Measurements from ENCODE around the gene HCN3.

- no peak for TF ChIP-seq POLR2A (IDR thresholded peaks at IDR 0.05; ENCODE audit: low read length)
- TF ChIP-seq GATA1 (IDR thresholded peaks at IDR 0.05; ENCODE audit: low read depth, low read length) = no peak
Observed at GRCh38 chr1:155326631-155327037, 49.4 kb downstream of the HCN3 start.

Data from erythroblast (primary cell).